ENCODE data around the gene SPTSSA. TPM values are rescaled to one million over a fixed set of nuclear protein-coding genes. Genes with fewer than 3 reads are reported as not detected.
"Not testable (repeated sequence)": the region's sequence is repeated elsewhere in the genome, so short reads cannot be mapped to it uniquely, and the experiment has no call there.

The SPTSSA gene
- total RNA-seq, 1 experiment from 2014 or later, result 16.3 TPM

GRCh38 chr14:34426313-34427295 is 35.4 kb downstream of the SPTSSA start:
- DNase-seq (ENCODE audit: low spot score), result no peak

- DNase-seq (ENCODE audit: low spot score), result no peak
Measured at GRCh38 chr14:34425095-34425851, 36.8 kb downstream of the SPTSSA start.

- no peak for DNase-seq (ENCODE audit: low spot score)
Measured at GRCh38 chr14:34424488-34424887, 37.6 kb downstream of the SPTSSA start.

- no peak for DNase-seq (ENCODE audit: low spot score)
Measured at GRCh38 chr14:34423445-34423844, 38.6 kb downstream of the SPTSSA start.

- no peak for DNase-seq (ENCODE audit: low spot score)
Measured at GRCh38 chr14:34420547-34421150, 41.4 kb downstream of the SPTSSA start.

- DNase-seq (ENCODE audit: low spot score), result no peak
Measured at GRCh38 chr14:34409721-34410120, 52.3 kb downstream of the SPTSSA start.

- DNase-seq (ENCODE audit: low spot score), result no peak
Measured at GRCh38 chr14:34407951-34408350, 54.1 kb downstream of the SPTSSA start.

GRCh38 chr14:34404416-34404815 is 57.6 kb downstream of the SPTSSA start:
- DNase-seq (ENCODE audit: low spot score), result no peak

- DNase-seq (ENCODE audit: low spot score), result no peak
Measured at GRCh38 chr14:34403646-34404045, 58.4 kb downstream of the SPTSSA start.

- no peak for DNase-seq (ENCODE audit: low spot score)
Measured at GRCh38 chr14:34398024-34398423, 64.0 kb downstream of the SPTSSA start.

- no peak for DNase-seq (ENCODE audit: low spot score)
Measured at GRCh38 chr14:34387974-34388516, 74.0 kb downstream of the SPTSSA start.

- no peak for DNase-seq (ENCODE audit: low spot score)
Measured at GRCh38 chr14:34386865-34387485, 75.1 kb downstream of the SPTSSA start.

GRCh38 chr14:34385881-34386280 is 76.2 kb downstream of the SPTSSA start:
- not testable (repeated sequence) for DNase-seq (ENCODE audit: low spot score)

- no peak for DNase-seq (ENCODE audit: low spot score)
Measured at GRCh38 chr14:34383839-34384238, 78.2 kb downstream of the SPTSSA start.

Other genes starting within 250 kb of the SPTSSA start
- 44.9 and 47.1 TPM in 2 replicates for gene EAPP, start 77.5 kb upstream of the SPTSSA start, total RNA-seq (2014; rRNA removed; shearing (Covaris generic))
- gene SNX6, start 167.9 kb upstream of the SPTSSA start, total RNA-seq (2014; rRNA removed; shearing (Covaris generic)), result 106 and 155 TPM in 2 replicates

Measured in A172 (cell line).